GM21367 (cell line): ENCODE results near the gene ABCA6.
"Not testable (repeated sequence)": the region's sequence is repeated elsewhere in the genome, so short reads cannot be mapped to it uniquely, and the experiment has no call there.

Experiments
- ATAC-seq: cut with Tn5 transposase; IDR thresholded peaks from one replicate; pipeline ENCODE4 v1.9.1; 2021; ENCODE audit not compliant: unreplicated experiment

ABCA6 gene, protein sequence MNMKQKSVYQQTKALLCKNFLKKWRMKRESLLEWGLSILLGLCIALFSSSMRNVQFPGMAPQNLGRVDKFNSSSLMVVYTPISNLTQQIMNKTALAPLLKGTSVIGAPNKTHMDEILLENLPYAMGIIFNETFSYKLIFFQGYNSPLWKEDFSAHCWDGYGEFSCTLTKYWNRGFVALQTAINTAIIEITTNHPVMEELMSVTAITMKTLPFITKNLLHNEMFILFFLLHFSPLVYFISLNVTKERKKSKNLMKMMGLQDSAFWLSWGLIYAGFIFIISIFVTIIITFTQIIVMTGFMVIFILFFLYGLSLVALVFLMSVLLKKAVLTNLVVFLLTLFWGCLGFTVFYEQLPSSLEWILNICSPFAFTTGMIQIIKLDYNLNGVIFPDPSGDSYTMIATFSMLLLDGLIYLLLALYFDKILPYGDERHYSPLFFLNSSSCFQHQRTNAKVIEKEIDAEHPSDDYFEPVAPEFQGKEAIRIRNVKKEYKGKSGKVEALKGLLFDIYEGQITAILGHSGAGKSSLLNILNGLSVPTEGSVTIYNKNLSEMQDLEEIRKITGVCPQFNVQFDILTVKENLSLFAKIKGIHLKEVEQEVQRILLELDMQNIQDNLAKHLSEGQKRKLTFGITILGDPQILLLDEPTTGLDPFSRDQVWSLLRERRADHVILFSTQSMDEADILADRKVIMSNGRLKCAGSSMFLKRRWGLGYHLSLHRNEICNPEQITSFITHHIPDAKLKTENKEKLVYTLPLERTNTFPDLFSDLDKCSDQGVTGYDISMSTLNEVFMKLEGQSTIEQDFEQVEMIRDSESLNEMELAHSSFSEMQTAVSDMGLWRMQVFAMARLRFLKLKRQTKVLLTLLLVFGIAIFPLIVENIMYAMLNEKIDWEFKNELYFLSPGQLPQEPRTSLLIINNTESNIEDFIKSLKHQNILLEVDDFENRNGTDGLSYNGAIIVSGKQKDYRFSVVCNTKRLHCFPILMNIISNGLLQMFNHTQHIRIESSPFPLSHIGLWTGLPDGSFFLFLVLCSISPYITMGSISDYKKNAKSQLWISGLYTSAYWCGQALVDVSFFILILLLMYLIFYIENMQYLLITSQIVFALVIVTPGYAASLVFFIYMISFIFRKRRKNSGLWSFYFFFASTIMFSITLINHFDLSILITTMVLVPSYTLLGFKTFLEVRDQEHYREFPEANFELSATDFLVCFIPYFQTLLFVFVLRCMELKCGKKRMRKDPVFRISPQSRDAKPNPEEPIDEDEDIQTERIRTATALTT (N-terminal part only)

DNA sequence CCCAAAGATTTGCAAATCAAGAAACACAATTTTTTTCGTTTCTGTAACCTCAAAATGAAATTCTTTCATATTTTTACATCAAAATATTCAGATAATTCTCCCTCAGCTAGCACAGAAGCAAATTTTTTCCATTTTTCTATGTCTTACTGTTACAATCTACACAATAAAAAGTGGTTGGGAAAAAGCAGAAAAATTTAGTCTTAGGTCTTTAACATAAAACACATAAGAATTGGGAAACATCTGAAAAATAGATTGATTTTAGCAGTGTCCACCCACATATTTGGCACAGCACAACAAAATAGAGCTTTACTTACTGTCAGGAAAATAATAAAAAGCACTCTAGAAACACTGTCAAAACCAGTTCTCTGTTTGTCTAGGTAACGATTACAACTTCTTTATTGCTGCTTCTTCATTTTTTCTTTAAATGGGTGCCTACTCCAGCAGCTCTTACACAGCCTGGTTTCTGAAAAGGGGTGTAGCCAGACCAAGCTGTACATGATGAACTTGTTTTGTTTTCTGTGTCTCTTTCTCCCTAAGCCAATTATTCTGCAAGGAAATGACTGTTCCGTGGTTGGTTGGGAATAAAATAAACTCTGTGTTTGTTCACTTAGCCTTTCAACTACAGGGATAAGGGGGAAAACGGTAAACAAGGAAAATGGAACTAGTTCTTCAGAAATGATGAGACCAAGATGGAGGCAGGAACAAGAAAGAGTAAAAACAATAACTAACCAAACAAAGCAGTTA, at the start of gene ABCA6:
ABCA6 (minus strand) TSS at position 465 of the 744 bp plus-strand sequence. CDS start 1,192 bp downstream, outside the sequence.
- no peak for ATAC-seq

DNA sequence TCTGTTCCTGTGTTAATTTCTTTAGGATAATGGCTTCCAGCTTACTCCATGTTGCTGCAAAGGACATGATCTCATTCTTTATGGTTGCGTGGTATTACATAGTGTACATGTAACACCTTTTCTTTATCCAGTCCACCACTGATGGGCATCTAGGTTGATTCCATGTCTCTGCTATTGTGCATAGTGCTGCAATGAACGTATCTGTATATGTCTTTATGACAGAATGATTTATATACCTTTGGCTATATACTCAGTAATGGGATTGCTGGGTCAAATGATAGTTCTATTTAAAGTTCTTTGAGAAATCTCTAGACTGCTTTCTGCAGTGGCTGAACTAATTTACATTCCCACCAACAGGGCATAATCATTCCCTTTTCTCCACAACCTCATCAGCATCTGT, 47.1 kb upstream of the ABCA6 start:
- ATAC-seq = no peak

DNA sequence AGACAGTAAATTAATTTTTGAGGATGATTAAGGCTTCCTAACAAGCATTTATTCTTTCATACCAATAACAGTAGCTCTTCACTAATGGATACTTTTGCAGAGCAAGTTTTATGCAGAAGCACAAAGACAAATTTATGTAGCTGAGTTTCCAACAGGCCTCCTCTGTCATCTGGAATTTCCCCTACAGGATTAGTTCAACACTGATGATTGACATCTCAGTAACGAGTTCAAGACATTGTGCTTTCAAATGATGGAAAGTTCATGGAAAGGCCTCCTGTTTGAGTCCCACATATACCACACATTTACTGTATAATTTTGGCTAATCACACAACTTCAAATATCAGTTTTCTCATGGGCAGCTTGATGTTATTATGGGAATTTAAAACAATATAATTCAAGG, 46.4 kb upstream of the ABCA6 start:
- no peak for ATAC-seq

DNA sequence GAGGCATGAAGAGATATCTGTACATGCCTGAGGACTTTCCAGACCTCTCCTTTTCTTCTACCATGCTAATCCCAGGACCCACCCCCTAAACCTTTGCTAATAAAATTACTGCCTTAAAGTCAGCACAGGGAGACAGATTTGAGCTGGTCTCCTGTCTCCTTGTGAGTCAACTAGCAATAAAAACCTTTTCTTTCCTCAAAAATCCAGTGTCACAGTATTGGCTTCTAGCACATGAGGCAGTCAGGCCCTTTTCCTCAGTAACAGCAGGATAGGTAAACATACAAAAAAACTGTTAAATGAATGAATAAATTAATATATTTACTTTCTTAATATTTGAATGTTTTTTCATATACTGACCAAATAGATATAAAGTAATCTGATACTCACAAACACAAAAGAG, 45.6 kb upstream of the ABCA6 start:
- ATAC-seq = no peak

DNA sequence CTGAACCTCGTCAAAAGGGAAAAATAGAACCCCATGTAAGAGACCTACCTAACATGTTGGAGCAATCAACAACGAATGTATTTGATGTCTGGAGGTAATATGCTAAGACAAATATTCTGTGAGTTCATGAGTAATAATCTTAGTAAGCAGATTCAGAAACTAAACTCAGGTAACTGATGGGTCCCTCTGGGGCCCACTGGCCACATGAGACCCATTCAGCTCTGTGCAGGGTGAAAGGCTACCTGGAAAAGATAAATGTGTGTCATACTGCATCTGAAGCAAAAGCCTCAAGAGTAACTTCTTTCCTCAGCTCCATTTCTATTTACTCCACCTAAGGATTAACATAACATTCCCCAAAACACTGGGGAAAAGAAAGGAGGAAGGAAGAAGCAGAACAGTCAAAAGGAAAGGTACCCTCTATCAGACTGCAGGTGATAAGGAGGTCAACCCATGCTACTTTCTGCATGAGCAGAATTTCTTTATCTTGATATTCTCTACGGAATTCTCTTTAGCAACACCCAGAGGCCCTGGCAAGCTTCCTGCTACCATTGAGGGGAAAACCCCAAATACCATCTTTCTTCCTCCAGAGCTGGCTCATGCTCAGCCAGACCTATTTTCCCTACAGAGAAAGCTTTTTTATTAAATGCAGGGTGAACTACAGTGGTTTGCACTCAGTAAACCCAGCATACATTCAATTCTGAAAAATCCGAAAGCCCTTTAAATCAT, 37.7 kb upstream of the ABCA6 start:
- no peak for ATAC-seq

DNA sequence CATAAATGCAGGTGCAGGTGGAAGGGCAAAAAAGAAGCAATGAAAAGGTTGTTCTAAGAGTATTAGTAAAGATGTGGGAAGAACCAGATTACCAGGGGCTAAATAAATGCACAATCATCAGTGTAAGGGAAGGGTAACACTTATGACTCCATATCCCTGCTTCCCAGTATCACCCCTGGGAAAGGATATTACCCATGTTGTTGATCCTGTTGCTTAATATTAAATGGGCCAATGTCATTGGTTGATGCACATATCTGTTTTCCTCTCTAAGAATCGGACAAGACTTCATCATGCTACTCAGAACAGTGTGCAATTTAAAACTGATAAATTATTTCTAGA, 34.7 kb upstream of the ABCA6 start:
- no peak for ATAC-seq

DNA sequence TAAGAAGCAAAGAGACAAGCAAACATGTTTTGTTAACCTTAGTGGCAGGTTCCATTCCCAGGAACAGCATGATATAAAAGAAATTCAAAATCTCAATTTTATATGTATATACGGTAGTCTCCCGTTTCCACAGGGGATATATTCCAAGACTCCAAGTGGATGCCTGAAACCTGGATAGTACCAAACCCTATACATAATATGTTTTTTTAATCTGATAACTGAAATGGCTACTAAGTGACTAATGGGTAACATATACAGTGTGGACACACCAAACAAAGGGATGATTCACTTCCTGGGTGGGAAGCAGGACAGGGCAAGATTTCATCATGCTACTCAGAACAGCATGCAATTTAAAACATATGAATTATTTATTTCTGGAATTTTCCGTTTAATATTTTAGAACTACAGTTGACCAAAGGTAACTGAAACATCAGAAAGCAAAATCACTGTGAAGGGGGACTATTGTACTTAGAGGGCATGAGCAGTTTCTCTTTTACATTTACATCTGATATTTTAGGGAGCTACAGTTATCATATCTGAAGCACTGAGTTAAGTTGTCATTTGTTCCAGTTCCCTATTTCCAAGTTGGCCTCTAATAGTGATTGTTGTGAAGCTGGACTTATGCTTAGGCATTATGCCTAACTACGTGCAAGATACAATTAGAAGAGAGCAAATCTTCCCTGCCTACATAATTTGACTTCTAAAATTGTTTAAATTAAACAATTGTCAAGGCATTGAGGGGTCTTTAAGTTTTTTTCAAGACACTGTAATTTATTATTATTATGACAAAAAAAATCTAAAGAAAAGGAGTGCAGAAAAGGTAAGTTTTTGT, 34.1 kb upstream of the ABCA6 start:
- ATAC-seq = no peak

DNA sequence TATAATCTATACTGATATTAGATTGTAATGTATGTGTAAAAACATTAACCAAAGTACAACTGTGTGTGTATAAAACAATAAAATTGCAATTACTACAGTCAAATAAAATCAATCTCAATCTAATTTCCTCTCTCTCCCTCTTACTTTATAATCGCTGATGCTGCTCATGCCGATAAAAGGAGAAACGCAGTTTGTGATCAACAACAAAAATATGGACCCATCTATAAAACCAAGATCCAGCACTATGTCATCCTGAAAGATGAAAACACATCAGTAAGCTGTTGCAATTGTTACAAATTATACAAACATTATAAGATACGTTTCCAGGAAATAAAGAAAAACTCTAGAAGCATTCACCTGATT, 33.5 kb upstream of the ABCA6 start:
- ATAC-seq = no peak

DNA sequence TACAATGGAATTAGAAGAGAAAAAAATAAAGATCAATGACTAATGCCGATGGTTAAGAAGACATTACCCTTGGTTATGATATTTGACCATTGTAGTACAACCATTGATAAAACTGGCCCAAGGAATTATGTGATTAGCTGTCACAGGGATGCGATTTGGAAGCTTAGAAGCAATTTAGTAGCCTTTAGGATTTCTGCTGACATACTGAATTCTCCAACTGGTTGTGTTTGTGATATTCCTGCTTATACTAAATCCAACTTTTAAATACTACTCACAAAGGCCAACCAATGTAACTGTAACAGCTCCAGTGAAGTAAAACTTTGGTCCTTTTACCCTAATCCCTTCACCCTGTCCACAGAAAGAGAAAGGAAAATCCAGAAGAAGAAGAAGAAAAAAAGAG, 31.4 kb upstream of the ABCA6 start:
- ATAC-seq = no peak

DNA sequence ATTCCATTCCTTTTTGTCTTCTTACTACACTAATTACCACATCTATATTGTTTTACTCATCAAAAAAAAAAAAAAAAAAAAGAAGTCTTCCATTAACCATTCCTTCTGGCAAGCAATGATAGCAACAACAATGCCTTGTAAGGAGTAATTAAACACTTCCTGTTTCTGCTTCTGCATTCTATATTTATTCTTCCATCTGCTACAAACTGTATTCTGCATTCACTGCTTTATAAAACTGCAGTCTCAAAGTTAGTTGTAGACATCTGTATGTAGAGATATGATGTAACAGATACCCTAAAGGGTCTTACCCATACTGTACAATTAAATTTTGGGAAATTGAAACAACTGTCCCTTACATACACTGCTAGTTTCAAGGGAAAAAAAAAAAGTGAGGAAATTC, 28.7 kb upstream of the ABCA6 start:
- ATAC-seq = no peak

DNA sequence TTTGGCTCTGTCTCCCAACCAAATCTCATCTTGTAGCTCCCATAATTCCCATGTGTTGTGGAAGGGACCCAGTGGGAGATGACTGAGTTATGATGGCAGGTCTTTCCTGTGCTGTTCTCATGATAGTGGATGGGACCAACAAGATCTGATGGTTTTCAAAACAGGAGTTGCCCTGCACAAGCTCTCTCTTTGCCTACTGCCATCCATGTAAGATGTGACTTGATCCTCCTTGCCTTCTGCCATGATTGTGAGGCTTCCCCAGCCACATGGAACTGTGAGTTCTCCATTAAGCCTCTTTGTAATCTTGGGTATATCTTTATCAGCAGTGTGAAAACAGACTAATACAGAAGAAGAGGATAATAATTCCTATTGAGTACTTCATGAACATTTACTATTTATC, 26.9 kb upstream of the ABCA6 start:
- not testable (repeated sequence) for ATAC-seq

DNA sequence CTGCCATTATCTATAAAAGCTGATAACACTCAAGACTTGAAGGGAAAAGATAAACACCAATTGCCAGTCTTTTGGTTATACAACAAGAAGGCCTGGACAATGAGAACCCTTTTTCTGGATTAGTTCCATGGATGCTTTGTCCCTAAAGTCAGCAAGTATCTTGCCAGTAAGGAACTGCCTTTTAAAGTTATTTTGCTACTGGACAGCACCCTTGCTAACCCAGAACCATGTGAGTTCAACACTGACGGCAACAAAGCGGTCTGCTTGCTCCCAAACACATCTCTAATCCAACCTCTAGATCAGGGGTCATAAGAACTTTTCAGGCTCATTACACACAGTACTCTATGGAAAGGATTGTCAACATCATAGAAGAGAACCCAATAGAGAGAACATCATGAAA, 25.3 kb upstream of the ABCA6 start:
- ATAC-seq = no peak

DNA sequence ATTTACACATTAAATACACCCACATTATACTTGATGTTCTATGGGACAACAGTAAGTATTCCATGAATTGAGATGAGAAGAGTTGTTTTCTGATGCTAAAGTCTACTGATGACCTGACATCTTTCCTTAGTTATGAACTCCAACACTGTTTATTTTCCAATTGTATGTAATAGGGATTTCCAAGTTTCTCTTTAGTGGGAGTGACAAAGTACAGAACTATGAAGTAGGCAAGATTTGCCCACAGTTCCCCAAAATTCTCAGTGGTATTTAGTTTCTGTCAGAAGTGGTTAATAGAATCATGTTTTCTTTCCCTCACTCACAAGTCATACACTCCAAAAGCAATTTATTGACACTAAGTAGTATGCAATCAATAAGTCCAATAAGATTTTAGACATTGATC, 22.5 kb upstream of the ABCA6 start:
- no peak for ATAC-seq

DNA sequence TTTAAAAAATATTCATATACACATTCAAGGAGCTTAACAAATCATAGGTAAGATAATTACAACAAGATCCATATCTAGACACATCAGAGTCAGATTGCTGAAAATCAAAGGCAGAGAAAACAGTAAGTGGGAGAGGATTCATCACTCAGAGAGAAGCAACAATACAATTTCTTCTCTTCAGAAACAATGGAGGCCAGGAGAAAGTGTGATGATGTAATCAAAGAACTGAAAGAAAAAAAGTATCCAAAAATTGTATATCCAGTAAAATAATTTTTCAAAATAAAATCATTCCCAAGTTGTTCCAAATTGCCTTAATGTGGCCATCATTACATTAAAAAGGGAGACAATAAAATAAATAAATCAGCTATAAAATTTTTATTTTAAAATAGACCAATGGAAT, 17.7 kb upstream of the ABCA6 start:
- ATAC-seq = no peak

DNA sequence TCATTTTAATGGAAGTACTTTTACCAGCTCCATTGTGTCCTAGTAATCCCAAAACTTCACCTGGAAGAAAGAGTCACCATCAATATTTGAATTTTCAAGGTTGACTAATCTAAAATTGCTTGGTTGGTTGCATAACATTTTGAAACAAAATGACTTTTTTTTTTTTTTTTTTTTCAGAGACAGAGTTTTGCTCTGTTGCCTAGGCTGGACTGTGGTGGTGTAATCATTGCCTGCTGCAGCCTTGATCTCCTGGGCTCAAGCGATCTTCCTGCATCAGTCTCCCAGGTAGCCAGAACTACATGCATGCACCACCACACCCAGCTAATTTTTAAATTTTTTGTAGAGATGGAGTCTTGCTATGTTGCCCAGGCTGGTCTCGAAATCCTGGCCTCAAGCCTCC, 12.6 kb upstream of the ABCA6 start:
- ATAC-seq = no peak

DNA sequence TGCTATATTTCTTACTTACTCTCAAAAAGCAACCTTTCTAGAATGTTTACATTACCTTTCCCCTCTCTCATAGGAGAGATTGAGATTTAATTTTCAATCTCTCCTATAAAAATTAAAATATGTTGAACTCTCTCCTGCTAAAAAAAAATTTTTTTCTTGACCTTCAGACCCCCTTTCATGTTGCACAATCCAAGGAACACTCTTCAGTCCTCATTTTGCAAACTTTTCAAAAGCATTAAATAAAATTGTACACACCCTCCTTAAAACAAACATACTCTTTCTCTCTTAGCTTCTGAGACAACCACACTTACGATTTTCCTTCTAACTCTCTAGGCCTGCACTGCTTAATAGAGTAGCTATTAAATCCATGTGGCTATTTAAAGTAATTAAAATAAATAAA, 8.6 kb upstream of the ABCA6 start:
- no peak for ATAC-seq

DNA sequence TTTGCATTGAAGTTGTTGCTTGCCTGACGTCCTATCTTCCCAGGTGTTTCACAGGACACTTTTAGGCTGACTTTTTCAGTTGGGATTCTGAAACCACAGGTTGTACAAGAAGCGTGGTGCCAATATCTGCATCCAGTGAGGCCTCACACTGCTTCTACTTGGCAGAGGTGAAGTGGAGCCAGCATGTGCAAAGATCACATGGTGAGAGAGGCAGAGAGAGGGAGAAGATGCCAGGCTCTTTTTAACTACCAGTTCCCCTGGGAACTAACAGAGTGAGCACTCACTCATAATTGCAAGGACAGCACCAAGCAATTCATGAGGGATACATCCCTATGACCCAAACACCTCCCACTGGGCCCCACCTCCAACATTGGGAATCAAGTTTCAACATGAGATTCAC, 5.8 kb upstream of the ABCA6 start:
- no peak for ATAC-seq

DNA sequence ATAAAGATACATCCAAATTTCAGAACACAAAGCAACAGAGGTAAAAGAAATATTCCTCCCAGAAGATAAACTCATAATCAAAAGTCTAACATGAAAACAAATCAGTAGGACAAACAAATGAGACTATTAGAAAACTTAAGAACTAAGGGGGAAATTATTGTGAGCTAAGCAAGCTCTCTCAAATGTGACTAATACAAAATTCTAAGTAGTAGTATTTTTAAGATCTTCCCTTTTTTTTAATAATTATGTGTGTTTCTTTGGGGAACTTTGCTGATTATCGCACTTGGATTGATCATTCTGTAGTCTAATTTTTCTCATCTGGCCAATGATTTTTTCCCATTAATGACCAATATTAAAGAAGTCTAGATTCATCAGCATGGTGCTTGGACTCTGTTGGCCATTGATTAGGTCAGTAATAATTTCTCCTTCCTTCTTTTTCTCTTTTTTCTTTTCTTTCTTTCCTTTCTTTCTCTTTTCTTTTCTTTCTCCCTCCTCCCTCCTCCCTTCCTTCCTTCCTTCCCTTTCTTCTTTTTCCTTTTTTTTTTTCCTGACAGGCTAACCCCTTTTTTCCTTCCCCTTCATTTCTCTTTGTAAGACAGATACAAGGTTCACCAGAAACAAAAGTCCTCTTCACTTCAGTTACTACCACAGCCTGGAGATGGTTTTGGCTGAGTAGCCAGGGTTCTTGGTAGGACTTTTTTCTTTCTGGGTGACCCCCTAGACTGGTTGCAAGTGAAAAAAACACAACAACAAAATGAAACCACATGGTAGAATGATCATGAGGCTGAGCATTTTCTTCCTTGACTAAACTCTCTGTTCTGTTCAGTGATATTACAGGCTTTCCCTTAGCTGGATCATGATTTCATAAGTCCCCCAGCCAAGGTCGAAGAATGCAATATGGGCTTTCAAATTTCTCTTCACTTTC, 2.9 kb upstream of the ABCA6 start:
- ATAC-seq = no peak
